ENCODE results near the gene PBX4.
"Not testable (repeated sequence)": the region's sequence is repeated elsewhere in the genome, so short reads cannot be mapped to it uniquely, and the experiment has no call there.

DNA sequence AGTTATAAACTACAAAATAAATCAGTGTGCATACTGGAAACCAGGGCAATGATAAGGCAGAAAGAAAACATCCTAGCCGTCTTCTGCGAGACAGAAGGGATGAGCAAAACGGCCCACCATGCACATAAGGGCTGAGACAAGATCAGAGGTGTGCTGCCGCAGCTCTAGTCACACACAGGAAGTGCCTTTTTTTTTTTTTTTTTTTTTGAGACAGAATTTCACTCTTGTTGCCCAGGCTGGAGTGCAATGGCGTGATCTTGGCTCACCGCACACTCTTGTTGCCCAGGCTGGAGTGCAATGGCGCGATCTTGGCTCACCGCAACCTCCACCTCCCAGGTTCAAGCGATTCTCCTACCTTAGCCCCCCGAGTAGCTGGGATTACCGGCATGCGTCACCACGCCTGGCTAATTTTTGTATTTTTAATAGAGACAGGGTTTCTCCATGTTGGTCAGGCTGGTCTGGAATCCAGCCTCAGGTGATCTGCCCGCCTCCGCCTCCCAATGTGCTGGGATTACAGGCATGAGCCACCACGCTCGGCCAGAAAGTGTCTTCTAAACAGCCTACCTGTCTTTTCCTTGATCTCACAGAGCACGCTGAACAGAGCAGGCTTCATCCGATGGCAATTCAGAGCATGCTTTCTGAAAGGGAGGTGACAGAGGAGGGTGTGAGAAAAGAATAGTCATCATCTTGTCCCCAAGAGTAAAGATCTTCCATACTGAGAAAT, 19.6 kb downstream of the PBX4 start:
- TF ChIP-seq, protein P1, sequence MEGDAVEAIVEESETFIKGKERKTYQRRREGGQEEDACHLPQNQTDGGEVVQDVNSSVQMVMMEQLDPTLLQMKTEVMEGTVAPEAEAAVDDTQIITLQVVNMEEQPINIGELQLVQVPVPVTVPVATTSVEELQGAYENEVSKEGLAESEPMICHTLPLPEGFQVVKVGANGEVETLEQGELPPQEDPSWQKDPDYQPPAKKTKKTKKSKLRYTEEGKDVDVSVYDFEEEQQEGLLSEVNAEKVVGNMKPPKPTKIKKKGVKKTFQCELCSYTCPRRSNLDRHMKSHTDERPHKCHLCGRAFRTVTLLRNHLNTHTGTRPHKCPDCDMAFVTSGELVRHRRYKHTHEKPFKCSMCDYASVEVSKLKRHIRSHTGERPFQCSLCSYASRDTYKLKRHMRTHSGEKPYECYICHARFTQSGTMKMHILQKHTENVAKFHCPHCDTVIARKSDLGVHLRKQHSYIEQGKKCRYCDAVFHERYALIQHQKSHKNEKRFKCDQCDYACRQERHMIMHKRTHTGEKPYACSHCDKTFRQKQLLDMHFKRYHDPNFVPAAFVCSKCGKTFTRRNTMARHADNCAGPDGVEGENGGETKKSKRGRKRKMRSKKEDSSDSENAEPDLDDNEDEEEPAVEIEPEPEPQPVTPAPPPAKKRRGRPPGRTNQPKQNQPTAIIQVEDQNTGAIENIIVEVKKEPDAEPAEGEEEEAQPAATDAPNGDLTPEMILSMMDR (IDR thresholded peaks at IDR 0.05), result not testable (repeated sequence)
- not testable (repeated sequence) for TF ChIP-seq POLR2A, EP300 (IDR thresholded peaks at IDR 0.05)

All from gastroesophageal sphincter (tissue), 3 donors.